Measurements from ENCODE around the gene NCBP3. TPM values are rescaled to one million over a fixed set of nuclear protein-coding genes. Genes with fewer than 3 reads are reported as not detected.

NCBP3 gene
- total and polyA plus RNA-seq, 9 of the 15 experiments (the other 6 are each of a cell fraction or from before 2014, with no cell fraction given), result 3.1 to 25.5 (median 20.5) TPM

- H3K27me3 ChIP-seq (ENCODE audit: control insufficient read depth in 2 of 2, insufficient read depth in 2 of 2, low read length in 2 of 2), result no peaks in the 10 kb centered on the region
- H3K9me1 ChIP-seq (ENCODE audit: control insufficient read depth, insufficient read depth, low read length), result no peaks in the 10 kb centered on the region
- no TSS peak for BruUV-seq (replicated peaks)
- DNase-seq (ENCODE audit: extremely low read depth in 1 of 4, low spot score in 3 of 4) (no peak), ATAC-seq (no peak), FAIRE-seq (no peak)
- H4K20me1 ChIP-seq (replicated peaks; ENCODE audit: control insufficient read depth, insufficient read depth, low read length), result no peaks in the 10 kb centered on the region
- 55% methylated on average over 11 of the region's 16 CpGs for WGBS (ENCODE audit: insufficient coverage, low coverage, missing lambda C conversion rate)
- no peak overlapping the region for H3K4me3 ChIP-seq
- H3K4me2 ChIP-seq (ENCODE audit: insufficient read depth, low read length), result no peak overlapping the region
- TF ChIP-seq RFX1 (IDR thresholded peaks at IDR 0.05) (peak; percentile 44), BCOR (IDR thresholded peaks at IDR 0.05) (no peak), SNRNP70 (optimal IDR thresholded peaks at IDR 0.05; ENCODE audit: low read depth, low read length) (no peak), PKNOX1 (IDR thresholded peaks at IDR 0.05) (0 out of 2 replicates have a peak, but pooled peaks have one; percentile 6), SPI1 (IDR thresholded peaks at IDR 0.05; ENCODE audit: borderline replicate concordance, low read depth, low read length) (no peak)
- H3K79me2 ChIP-seq (ENCODE audit: control insufficient read depth, insufficient read depth, low read length), result no peaks in the 10 kb centered on the region
- no peak overlapping the region for H2AFZ ChIP-seq (ENCODE audit: low read depth, low read length)
- no peaks in the 10 kb centered on the region for H3K9me3 ChIP-seq (replicated peaks; ENCODE audit: control insufficient read depth, insufficient read depth, low read depth, low read length)
- H3K36me3 ChIP-seq (ENCODE audit: control insufficient read depth, insufficient read depth, low read length), result no peaks in the 10 kb centered on the region
- no peak overlapping the region for H3K27ac ChIP-seq (ENCODE audit: extremely low read depth, low read depth, low read length)
- ChIA-PET POLR2A (interaction anchor here (0.7 kb wide), 1 partner anchor 18 kb away, joined by 4 read pairs; no protein-coding TSS in a partner anchor), CTCF (ENCODE audit: low intra/inter-chr PET ratio) (no interaction called here)
- H3K9ac ChIP-seq (ENCODE audit: insufficient read depth in 1 of 2, low read depth in 2 of 2, low read length in 2 of 2), result no peak overlapping the region
- intact Hi-C loops (cut with micrococcal nuclease), result no loop called here
- no peaks in the 10 kb centered on the region; a peak in 2 of 5 replicates for H3K4me1 ChIP-seq (replicated peaks in 1 of 2; ENCODE audit: control insufficient read depth in 2 of 2, insufficient read depth in 2 of 2, low read length in 2 of 2)
- in situ Hi-C loops (cut with MboI), result no loop called here
Observed at GRCh38 chr17:3771140-3771539, 74.9 kb downstream of the NCBP3 start.

- Histone ChIP-seq H2AFZ (ENCODE audit: low read depth, low read length) (no peak overlapping the region), H3K36me3 (ENCODE audit: control insufficient read depth, insufficient read depth, low read length) (no peaks in the 10 kb centered on the region), H3K79me2 (ENCODE audit: control insufficient read depth, insufficient read depth, low read length) (no peaks in the 10 kb centered on the region), H3K27ac (ENCODE audit: extremely low read depth, low read depth, low read length) (no peak overlapping the region), H3K4me2 (ENCODE audit: insufficient read depth, low read length) (no peak overlapping the region), H3K9ac (ENCODE audit: insufficient read depth in 1 of 2, low read depth in 2 of 2, low read length in 2 of 2) (peak overlapping the region in 1 of 2 experiments; percentile 13; a peak in 1 of 4 replicates), H4K20me1 (replicated peaks; ENCODE audit: control insufficient read depth, insufficient read depth, low read length) (no peaks in the 10 kb centered on the region), H3K9me3 (replicated peaks; ENCODE audit: control insufficient read depth, insufficient read depth, low read depth, low read length) (no peaks in the 10 kb centered on the region), H3K27me3 (ENCODE audit: control insufficient read depth in 2 of 2, insufficient read depth in 2 of 2, low read length in 2 of 2) (no peaks in the 10 kb centered on the region), H3K4me1 (replicated peaks in 1 of 2; ENCODE audit: control insufficient read depth in 2 of 2, insufficient read depth in 2 of 2, low read length in 2 of 2) (peaks cover 4 to 6% of the 10 kb centered on the region in 2 experiments; a peak in 3 of 5 replicates), H3K4me3 (no peak overlapping the region), H3K9me1 (ENCODE audit: control insufficient read depth, insufficient read depth, low read length) (no peaks in the 10 kb centered on the region)
- DNase-seq (ENCODE audit: extremely low read depth in 1 of 4, low spot score in 3 of 4), result no peak
- CTCF ChIA-PET (ENCODE audit: low intra/inter-chr PET ratio), result no interaction called here
- WGBS (ENCODE audit: insufficient coverage, low coverage, missing lambda C conversion rate), result 17% methylated on average over 6 of the region's 8 CpGs
- no TSS peak for BruUV-seq (replicated peaks)
- POLR2A ChIA-PET, result no interaction called here
- in situ Hi-C loops (cut with MboI), result no loop called here
- no peak for FAIRE-seq
- no peak for ATAC-seq
- intact Hi-C loops (cut with micrococcal nuclease), result no loop called here
- TF ChIP-seq SNAPC5 (CRISPR knock-in tag; IDR thresholded peaks at IDR 0.05), result no peak
- no peak for TF ChIP-seq ZNF407 (IDR thresholded peaks at IDR 0.05; ENCODE audit: low read depth)
- TF ChIP-seq ZKSCAN1 (IDR thresholded peaks at IDR 0.05; ENCODE audit: low read depth, low read length), result no peak
Observed at GRCh38 chr17:3770466-3770865, 75.6 kb downstream of the NCBP3 start.
